Coronary artery (tissue), 2 donors: ENCODE measurements around the gene CPOX.
"Not testable (repeated sequence)": the region's sequence is repeated elsewhere in the genome, so short reads cannot be mapped to it uniquely, and the experiment has no call there.

Experiments used
- DNase-seq: peaks from one replicate; pipeline ENCODE4 v3.0.0-alpha.2; 2017; ENCODE audit warnings: low spot score
- H3K27ac ChIP-seq, 2 donors: fragments of 200-600 bp; sonication (generic); one replicate each; pipeline ENCODE4 v1.5.1; 2016 to 2019
- H3K4me3 ChIP-seq: fragments of 200-600 bp; sonication (generic); 2 replicates; pipeline ENCODE4 v1.5.1; 2016; ENCODE audit warnings: mild to moderate bottlenecking, moderate library complexity
- TF ChIP-seq, protein P1 (sequence below): fragments of 200-600 bp; sonication (generic); IDR thresholded peaks from one replicate; pipeline ENCODE4 v1.5.1; 2019; ENCODE audit warnings: antibody characterized with exemption

The CPOX gene

DNA sequence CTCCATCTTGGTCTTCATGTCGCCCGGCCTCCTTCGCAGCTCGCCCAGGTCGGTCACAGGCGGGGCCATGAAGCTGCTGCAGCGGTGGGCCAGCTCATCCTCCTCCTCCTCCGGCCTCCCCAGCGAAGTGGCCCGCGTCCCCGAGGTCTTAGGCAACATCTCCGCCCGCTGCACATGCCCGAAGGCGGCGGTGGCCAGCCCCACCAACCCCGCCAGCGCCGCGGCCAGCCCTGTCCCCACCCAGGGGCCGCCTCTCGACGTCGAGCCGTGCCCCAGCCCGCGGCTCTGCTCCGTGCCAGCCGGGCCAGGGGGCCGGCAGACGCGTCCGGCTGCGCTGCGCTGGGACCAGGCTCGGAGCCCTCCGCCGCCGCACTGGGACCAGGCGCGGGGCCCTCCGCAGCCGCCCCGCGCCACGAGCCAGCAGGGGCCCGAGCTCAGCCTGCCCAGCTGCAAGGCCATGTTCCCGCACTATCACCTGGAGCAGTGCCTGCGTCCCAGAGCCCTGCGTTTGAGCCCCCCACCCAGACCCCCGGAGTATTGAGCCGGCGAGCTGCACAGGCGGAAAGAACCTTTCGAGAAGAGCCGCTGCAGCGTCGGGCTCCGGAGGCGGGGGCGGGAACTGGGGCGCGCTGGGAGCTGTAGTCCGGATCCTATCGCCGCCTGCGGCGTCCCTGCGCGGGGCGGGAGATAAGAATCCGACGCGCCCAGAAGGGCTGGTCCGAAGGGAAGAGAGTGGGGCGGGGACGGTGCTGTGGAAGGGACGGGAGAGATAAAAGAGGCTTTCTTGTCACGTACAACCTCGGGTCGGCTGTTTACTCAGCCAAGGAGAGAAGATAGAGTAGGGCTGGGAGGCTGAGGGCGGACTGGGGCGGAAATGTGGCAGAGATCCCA, at the start of gene CPOX:
Gene CPOX (minus strand): TSS at position 566 of the 891 bp plus-strand sequence. CDS start 107 bp downstream, at position 459.
- Histone ChIP-seq H3K4me3 (peak within 1 kb of the TSS; percentile 84), H3K27ac (peak within 1 kb of the TSS; percentile 77 to 94)
- TF ChIP-seq, protein P1, sequence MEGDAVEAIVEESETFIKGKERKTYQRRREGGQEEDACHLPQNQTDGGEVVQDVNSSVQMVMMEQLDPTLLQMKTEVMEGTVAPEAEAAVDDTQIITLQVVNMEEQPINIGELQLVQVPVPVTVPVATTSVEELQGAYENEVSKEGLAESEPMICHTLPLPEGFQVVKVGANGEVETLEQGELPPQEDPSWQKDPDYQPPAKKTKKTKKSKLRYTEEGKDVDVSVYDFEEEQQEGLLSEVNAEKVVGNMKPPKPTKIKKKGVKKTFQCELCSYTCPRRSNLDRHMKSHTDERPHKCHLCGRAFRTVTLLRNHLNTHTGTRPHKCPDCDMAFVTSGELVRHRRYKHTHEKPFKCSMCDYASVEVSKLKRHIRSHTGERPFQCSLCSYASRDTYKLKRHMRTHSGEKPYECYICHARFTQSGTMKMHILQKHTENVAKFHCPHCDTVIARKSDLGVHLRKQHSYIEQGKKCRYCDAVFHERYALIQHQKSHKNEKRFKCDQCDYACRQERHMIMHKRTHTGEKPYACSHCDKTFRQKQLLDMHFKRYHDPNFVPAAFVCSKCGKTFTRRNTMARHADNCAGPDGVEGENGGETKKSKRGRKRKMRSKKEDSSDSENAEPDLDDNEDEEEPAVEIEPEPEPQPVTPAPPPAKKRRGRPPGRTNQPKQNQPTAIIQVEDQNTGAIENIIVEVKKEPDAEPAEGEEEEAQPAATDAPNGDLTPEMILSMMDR = no peak
- peak; percentile 85 for DNase-seq

DNA sequence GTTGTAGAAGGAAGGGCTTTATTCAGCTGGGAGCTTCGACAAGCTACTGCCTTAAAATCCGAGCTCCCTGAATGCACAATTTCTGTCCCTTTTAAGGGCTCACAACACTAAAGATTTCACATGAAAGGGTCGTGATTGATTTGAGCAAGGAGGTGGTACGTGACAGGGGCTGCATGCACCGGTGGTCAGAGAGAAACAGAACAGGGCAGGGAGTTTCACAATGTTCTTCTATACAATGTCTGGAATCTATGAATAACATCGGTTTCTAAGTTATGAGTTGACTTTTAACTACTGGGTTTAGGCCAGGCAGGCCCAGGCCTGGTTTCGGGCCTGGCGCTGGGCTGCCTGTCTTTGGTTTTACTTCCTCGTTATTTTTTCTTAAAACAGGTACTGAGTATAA, 49.4 kb upstream of the CPOX start:
- DNase-seq = not testable (repeated sequence)

DNA sequence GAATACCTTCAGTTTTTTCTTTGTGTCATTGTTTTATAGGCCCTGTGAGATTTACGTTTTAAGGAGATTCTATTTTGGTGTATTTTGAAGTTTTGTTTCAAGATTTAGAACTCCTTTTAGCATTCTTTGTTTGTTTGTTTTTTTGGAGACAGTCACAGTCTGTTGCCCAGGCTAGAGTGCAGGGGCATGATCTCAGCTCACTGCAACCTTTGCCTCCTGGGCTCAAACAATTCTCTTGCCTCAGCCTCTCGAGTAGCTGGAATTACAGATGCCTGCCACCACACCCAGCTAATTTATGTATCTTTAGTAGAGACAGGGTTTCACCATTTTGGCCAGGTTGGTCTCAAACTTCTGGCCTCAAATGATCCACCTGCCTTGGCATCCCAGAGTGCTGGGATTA, 48.3 kb upstream of the CPOX start:
- not testable (repeated sequence) for H3K27ac ChIP-seq, H3K4me3 ChIP-seq, DNase-seq

More for the DNA sequence above, 49.4 kb upstream of the CPOX start:
- H3K27ac ChIP-seq, H3K4me3 ChIP-seq: not testable (repeated sequence)

DNA sequence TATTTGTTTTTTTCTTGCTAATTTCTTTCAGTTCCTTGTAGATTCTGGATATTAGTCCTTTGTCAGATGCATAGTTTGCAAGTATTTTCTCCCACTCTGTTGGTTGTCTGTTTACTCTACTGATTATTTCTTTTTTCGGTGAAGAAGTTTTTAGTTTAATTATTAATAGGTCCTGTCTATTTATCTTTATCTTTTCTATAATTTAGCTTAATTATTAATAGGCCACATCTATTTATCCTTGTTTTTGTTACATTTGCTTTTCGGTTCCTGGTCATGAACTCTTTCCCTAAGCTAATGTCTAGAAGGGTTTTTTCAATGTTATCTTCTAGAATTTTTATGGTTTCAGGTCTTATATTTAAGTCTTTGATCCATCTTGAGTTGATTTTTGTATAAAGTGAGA, 45.1 kb upstream of the CPOX start:
- not testable (repeated sequence) for DNase-seq, H3K27ac ChIP-seq

DNA sequence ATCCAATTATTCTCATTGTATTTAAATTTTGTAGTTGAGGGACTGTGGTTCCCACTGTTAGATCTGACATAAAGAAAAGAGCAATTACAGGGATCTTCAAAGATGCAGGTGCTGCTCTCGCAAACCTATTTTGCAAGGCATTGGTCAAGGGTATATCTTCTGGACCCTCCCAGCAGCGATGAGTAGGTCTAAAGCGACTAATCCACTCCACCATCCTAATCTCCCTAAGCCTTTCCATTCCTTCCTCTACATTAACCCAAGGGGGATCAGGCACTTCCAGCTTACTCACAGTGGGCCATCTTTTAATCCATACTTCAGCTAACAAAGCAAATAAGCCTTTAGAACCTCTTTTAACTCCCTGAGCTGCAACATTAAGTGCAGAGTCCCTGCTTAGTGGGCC, 37.0 kb upstream of the CPOX start:
- Histone ChIP-seq H3K4me3 (no peak overlapping the region), H3K27ac (no peak overlapping the region)
- TF ChIP-seq, protein P1 = no peak
- DNase-seq = no peak

More for the DNA sequence above, 45.1 kb upstream of the CPOX start:
- not testable (repeated sequence) for H3K4me3 ChIP-seq

DNA sequence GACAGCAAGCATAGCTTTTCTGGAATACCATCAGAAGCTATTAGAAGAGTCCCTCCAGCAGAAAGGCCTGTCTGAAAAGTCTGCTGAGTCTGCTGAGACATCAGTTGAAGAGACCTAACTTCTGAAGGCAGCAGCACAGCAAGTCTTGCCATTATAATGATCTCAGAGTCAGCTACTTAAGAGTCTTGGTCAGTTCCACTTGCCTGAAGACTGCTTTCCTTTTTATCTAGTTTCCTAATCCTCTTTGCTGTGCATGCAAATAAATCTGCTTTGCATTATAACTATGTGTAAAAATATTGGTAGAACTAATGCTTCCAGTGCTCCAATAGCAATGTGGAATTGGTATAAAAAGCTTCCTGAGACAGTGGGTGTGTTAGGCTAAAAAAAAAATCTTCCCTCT, 34.9 kb upstream of the CPOX start:
- H3K4me3 ChIP-seq = no peak overlapping the region
- TF ChIP-seq, protein P1 = no peak
- no peak overlapping the region for H3K27ac ChIP-seq
- no peak for DNase-seq

DNA sequence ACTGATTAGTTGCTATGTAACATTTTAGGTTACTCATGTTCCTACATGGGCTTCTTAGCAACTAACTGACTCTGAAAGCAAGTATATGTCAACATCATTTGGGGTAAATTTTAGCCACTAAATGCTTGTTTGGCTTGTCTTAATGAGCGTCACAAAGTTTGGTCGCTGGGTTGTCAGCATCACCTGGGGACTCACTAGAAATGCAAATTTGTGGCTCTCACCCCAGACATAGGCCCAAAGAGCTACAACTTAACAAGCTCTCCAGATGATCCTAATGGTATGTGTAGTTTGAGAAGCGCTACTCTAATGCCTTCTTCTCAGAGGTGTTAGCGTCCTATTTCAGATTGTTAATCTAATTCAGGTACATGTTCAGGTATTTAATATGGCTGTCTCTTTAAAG, 32.7 kb upstream of the CPOX start:
- TF ChIP-seq, protein P1 = no peak
- Histone ChIP-seq H3K27ac (no peak overlapping the region), H3K4me3 (no peak overlapping the region)
- DNase-seq = no peak

DNA sequence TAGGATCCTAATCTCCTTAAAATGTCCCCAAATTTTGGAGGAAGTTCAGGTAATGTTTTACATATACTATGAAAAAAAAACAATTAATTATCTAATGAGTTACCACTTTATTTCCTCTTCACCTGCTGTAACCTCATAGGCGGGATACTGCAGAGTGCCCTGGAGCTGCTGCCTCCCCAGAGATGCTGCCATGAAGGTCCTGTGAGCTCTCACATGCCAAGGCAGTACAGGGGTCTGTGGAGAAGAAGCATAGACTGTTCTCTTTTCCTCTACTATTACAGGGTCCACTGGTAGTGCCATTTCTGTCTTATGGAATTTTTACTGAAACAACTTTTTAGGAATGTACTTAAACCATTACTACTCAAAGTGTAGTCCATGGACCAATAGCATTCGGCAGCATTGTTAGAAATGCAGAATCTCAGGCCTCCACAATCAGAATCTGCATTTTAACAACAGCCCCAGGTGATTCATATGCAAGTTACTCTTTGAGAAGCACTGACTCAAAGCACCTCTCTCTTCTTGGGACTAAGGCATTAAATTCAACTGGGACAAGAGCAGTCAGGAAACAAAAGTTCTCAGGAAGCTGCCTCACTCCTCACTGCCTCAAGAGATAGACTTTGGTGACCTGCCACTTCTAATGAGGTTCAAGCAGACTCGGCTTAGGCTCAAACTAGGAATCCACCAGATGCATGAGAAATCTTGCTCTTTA, 30.3 kb upstream of the CPOX start:
- Histone ChIP-seq H3K4me3 (no peak overlapping the region), H3K27ac (no peak overlapping the region)
- TF ChIP-seq, protein P1 = no peak
- DNase-seq = no peak
